ENCODE results near the gene FAM114A2. TPM values are rescaled to one million over a fixed set of nuclear protein-coding genes. Genes with fewer than 3 reads are reported as not detected.
"Not testable (repeated sequence)": the region's sequence is repeated elsewhere in the genome, so short reads cannot be mapped to it uniquely, and the experiment has no call there.

Gene FAM114A2
- total and polyA plus RNA-seq, 11 donors, result 6.1 to 39.0 (median 33.4) TPM

DNA sequence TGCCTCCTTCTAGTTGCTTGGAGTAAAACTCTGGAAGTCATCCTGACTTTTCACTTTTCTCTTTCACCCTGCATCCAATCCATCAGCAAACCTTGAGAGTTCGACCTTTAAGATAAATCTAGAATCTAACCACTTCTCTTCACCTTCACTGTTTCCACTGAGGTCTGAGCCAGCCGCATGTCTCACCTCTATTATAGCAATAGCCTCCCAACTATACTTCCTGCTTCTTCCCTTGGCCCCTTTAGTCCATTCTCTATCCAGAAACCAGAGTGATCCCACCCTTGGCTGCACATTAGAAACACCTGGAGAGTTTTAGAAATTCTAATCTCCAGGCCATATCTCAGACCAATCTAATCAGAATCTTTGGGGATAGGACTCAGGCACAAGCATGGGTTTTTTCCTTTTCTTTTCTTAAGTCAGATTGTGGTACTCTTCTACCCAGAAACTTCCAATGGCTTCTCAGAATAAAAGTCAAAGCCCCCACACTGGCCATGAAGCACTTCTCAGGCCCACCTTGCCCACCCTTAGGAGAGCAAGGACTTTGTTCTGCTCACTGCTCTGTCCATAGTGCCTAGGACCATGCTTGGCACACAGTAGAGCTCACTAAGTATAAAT lies 33.2 kb upstream of the FAM114A2 start:
- Histone ChIP-seq H3K4me3 (no peak overlapping the region), H3K36me3 (no peaks in the 10 kb centered on the region), H3K9me3 (no peaks in the 10 kb centered on the region), H3K4me1 (peaks cover 0 to 20% (median 6%) of the 10 kb centered on the region in 12 donors), H3K27ac (peak overlapping the region in 2 of 12 donors; percentile 1 to 27), H3K27me3 (no peaks in the 10 kb centered on the region)
- ATAC-seq, result no peak
- intact Hi-C loops (cut with DNase I), result loop anchor here (1.0 to 10.0 kb wide), 11 partner anchors 97 to 335 kb away; no protein-coding TSS in a partner anchor
- 66 to 76% (median 71%) methylated on average over 2 of the region's 2 CpGs for WGBS, 4 donors
- no peak for TF ChIP-seq POLR2A (IDR thresholded peaks at IDR 0.05)
- TF ChIP-seq, protein P1, sequence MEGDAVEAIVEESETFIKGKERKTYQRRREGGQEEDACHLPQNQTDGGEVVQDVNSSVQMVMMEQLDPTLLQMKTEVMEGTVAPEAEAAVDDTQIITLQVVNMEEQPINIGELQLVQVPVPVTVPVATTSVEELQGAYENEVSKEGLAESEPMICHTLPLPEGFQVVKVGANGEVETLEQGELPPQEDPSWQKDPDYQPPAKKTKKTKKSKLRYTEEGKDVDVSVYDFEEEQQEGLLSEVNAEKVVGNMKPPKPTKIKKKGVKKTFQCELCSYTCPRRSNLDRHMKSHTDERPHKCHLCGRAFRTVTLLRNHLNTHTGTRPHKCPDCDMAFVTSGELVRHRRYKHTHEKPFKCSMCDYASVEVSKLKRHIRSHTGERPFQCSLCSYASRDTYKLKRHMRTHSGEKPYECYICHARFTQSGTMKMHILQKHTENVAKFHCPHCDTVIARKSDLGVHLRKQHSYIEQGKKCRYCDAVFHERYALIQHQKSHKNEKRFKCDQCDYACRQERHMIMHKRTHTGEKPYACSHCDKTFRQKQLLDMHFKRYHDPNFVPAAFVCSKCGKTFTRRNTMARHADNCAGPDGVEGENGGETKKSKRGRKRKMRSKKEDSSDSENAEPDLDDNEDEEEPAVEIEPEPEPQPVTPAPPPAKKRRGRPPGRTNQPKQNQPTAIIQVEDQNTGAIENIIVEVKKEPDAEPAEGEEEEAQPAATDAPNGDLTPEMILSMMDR (IDR thresholded peaks at IDR 0.05), result no peak
- DNase-seq, result no peak

DNA sequence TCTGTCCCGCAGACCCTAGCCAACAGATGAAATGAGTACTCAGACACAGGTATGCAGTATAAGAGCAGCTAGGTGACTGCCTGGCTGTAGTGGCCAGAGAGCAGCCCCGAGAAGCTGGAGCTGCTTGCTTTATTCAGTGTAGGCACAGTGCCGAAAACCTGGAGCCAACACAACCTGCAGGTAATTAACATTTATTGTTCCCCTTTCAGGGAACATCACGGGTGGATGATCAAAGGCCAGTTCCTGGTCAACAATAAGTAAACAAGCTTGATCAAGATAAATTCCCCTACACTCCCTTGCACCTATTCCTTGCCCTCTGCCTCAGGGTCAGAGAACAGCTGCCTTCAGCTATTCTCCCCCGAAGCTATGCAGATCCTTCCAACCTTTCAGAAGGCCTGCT lies 31.1 kb upstream of the FAM114A2 start:
- H3K4me3 ChIP-seq, DNase-seq, H3K27me3 ChIP-seq, H3K36me3 ChIP-seq, H3K27ac ChIP-seq, ATAC-seq, H3K9me3 ChIP-seq: not testable (repeated sequence)
- peaks cover 0 to 12% (median 5%) of the 10 kb centered on the region in 12 donors for H3K4me1 ChIP-seq
- 92 to 95% (median 94%) methylated on average over 5 of the region's 5 CpGs for WGBS, 4 donors
- intact Hi-C loops (cut with DNase I), result loop anchor here in 6 of 10 donors (5.0 to 10.0 kb wide), 7 partner anchors 85 to 337 kb away; no protein-coding TSS in a partner anchor

DNA sequence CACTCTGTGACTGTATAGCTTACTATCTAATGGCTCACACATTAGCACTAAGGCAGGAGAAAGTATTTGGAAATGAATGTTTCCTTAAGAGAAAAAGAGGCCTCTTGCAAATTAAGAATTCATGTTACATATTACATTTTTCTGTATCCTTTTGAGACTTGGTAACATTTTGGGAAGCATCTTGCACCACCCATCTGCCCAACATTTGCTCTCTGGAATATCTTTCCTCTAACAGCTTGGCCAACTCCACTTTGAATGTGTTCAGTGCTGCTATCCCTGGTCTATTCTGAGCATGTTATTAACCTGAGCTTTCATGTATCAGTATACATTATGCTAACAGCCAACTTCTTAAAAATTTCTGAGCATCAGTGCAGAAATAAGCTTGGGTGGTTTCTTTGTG lies 27.3 kb upstream of the FAM114A2 start:
- intact Hi-C loops (cut with DNase I), result loop anchor here in 2 of 10 donors (5.0 to 10.0 kb wide), 2 partner anchors 81 to 89 kb away; no protein-coding TSS in a partner anchor

DNA sequence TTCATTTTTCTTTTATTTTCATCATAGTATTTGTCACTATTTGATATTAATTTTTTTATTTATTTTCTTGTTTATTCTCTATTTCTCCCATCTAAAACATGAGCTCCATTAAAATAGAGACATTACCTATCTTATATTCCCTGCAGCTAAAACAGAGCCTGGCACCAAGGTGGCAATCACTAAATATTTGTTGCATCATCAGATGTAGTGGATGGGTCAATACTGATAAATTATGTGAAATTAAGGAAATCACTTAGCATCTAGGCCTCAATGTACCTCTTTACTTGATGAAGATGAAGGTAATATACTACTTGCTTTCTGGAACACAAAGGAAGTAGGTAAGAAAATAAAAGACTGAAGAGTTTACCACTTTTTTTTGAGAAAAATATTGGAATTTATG lies 24.7 kb upstream of the FAM114A2 start:
- intact Hi-C loops (cut with DNase I), result loop anchor here in 1 of 10 donors (10.0 kb wide), 1 partner anchor 79 kb away; no protein-coding TSS in a partner anchor
- peaks cover 0 to 12% (median 6%) of the 10 kb centered on the region in 12 donors for H3K4me1 ChIP-seq
- H3K27me3 ChIP-seq, result no peaks in the 10 kb centered on the region
- no peaks in the 10 kb centered on the region for H3K9me3 ChIP-seq
- no peaks in the 10 kb centered on the region for H3K36me3 ChIP-seq
- H3K27ac ChIP-seq, result no peak overlapping the region
- DNase-seq (no peak), ATAC-seq (no peak)
- H3K4me3 ChIP-seq, result no peak overlapping the region
- TF ChIP-seq, protein P1 (IDR thresholded peaks at IDR 0.05), result no peak
- no peak for TF ChIP-seq POLR2A (IDR thresholded peaks at IDR 0.05)

More for the DNA sequence above, 27.3 kb upstream of the FAM114A2 start:
- Histone ChIP-seq H3K36me3 (no peaks in the 10 kb centered on the region), H3K4me3 (no peak overlapping the region), H3K27ac (no peak overlapping the region), H3K27me3 (no peaks in the 10 kb centered on the region), H3K4me1 (no peaks in the 10 kb centered on the region), H3K9me3 (no peaks in the 10 kb centered on the region)
- DNase-seq, result no peak
- TF ChIP-seq, protein P1 (IDR thresholded peaks at IDR 0.05), result no peak
- no peak for TF ChIP-seq POLR2A (IDR thresholded peaks at IDR 0.05)
- ATAC-seq, result no peak

All from heart left ventricle (tissue), 16 donors.